HG03025 (cell line): ENCODE data around the gene SH3BP5.

Experiments
- ATAC-seq: cut with Tn5 transposase; IDR thresholded peaks from one replicate; pipeline ENCODE4 v1.9.1; 2021; ENCODE audit warnings: mild to moderate bottlenecking, moderate library complexity; ENCODE audit not compliant: unreplicated experiment, low FRiP score

SH3BP5 gene

DNA sequence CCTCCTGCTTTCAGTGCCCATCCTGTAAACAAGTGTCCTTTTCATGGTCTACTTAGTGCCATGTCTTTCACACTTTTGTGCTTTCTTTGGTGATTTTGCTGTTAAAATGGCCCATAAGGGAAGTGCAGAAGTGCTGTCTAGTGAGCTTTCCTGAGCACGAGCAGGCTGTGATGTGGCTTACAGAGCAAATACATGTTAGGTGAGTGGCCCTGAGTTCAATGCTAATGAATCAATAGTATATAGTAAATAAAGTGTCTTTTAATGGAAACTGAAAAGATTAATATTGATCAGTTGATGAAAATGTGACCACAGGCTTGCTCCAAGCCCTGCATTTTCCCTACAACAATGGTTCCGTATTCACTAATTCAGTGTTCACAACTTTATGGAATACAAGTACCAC is 5.7 kb downstream of the SH3BP5 start:
- no peak for ATAC-seq

GRCh38 chr3:15326037-15326436 is 6.3 kb downstream of the SH3BP5 start:
- no peak for ATAC-seq

GRCh38 chr3:15325228-15325627 is 7.2 kb downstream of the SH3BP5 start:
- no peak for ATAC-seq

DNA sequence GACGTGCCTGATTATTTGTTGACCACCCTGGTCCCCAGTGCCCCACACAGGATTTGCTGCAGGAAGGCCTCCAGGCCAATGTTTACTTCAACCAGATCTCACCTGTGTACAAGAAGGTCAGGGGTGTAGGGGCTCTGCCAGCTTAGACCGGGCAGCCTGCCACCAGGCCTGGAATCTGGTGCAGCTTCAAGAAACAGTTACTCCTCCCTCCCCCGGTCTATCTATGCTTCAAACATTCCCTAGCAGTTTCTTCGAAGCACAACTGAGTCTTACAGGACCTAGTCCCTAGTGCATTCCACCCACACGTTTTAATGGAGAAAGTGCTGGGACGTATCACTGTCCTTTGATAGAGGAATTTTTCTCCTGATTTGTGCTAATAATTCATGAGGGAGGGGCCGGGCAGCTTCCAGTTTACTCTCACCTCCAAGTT is 8.0 kb downstream of the SH3BP5 start:
- ATAC-seq, result no peak

DNA sequence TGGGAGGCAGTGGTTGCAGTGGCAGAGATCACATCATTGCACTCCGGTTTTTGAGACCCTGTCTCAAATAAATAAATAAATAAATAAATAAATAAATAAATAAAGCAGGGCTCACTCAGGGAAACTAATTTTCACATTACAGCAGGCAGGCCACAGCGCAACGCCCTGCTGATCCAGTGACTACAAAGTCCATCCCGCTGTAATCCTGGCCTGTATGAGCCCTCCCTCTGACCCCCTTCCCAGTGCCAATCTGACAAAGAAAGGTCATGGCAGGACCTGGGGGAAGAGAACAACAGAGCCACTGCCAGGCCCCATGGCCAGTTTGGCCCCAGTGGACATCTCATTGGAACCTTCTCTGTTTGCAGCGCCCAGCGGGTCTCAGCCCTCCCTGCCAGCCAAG is 9.3 kb downstream of the SH3BP5 start:
- ATAC-seq, result no peak

DNA sequence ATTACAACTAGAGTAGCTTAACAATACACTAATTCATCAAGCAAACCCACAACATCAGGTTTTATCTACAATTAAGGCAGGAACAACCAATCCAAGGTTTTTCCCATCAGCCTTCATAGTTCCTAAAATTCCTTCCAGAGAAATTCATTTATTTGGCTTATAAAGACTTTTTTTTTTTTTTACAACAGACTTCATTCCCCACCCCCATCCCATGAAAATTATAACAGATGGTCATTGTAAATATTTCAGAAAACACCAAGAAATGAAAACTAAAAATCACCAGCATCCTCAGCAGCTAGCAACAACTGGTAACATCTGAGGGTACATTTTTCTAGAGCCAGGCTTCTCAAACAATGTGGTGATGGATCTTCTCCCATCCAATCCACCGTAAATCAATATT is 11.0 kb downstream of the SH3BP5 start:
- ATAC-seq, result no peak

- no peak for ATAC-seq
Observed at GRCh38 chr3:15319575-15319974, 12.8 kb downstream of the SH3BP5 start.

GRCh38 chr3:15319136-15319535 is 13.2 kb downstream of the SH3BP5 start:
- no peak for ATAC-seq

GRCh38 chr3:15318661-15319060 is 13.7 kb downstream of the SH3BP5 start:
- ATAC-seq, result no peak

- ATAC-seq, result no peak
Observed at GRCh38 chr3:15316998-15317435, 15.4 kb downstream of the SH3BP5 start.

GRCh38 chr3:15315003-15315402 is 17.4 kb downstream of the SH3BP5 start:
- ATAC-seq, result no peak

DNA sequence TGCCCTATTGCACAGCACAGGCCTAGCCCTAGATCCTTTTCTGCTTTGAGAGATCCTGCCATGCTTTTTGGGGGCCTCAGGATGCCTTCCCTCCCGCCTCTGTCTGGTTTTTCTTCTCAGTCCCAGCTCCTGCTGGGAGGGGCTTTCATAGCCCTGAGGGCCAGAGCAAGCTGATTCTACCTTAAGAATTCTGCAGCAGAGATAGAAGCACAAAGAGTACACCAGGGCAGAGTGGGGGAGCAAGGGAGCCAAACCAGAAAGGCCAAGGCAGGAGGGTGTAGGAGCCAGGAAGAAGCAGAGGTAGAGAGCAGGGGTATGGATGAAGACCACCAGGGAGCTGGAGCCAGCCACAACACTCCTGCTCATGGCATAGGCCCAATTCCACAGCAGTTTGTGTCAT is 18.1 kb downstream of the SH3BP5 start:
- no peak for ATAC-seq

DNA sequence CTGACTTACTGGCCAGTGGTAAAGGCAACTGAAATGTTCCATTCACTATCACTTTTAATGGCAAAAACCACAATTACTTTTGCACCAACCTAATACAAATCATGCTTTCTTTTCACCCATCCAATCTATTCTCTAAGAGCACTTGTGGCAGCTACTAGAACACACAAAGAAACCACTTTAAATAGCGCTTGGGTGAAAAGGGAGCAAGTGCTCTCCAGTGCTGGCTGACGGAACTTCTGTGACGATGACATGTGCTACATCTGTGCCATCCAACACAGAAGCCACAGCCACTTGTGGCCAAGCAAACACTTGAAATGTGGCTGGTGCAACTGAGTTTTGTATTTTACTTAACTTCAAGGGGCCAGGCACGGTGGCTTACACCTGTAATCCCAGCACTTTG is 18.9 kb downstream of the SH3BP5 start:
- no peak for ATAC-seq

DNA sequence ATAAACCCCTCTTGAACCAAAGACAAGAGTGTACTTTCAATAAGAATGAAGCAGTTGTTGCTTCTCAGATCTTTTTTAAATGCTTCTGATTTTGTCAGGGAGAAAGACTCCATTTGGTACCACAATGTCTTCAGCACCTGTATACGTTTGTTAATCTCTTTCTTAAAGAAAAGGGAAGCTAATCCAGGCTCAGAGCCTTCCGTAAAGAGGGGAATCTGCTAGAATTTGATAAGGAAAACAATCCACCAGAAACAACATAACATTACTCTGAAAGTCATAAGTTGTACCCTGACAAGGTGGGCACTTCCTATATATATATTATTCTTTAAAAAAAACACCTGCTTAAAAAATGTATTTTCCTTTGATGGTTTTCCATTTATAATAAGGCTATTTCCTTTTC is 19.8 kb downstream of the SH3BP5 start:
- ATAC-seq, result no peak

DNA sequence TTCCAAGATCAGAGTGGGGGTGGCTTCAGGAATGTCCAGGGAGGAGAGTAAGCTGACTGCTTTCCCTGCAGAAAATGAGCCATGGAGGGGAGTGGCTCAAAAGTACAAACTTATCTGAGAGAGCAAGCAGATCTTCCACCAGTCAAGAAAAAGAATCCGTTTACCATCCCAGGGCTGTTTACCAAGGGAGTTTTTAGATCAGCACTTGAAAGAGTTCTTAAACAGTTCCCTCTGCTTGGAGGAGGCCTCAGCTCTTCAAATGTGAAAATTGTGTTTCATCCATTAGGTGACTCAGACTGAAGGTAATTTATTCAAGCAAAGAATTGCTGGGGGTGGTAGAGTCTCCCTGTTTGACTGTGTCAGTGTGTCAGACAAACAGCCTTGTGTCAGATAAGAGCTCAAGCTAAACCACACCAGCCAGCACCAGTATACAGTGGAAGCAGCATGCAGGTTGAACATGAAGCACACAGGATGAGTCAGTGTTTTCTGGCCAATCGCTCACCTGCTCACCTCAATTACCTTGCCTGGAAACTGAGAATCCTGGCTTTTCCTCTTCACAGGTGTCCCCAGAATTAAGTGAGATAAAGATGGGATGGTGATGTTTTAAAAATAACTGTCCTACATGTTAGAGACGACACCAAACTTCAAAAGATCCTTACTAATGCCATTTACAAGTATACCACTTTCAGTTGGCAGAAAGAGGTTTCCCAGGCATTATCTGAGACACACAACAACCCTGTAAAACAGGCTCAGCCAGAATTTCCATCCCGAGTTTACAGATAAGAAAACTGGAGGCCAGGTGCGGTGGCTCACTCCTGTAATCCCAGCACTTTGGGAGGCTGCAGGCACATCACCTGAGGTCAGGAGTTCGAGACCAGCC is 21.7 kb downstream of the SH3BP5 start:
- ATAC-seq, result no peak

DNA sequence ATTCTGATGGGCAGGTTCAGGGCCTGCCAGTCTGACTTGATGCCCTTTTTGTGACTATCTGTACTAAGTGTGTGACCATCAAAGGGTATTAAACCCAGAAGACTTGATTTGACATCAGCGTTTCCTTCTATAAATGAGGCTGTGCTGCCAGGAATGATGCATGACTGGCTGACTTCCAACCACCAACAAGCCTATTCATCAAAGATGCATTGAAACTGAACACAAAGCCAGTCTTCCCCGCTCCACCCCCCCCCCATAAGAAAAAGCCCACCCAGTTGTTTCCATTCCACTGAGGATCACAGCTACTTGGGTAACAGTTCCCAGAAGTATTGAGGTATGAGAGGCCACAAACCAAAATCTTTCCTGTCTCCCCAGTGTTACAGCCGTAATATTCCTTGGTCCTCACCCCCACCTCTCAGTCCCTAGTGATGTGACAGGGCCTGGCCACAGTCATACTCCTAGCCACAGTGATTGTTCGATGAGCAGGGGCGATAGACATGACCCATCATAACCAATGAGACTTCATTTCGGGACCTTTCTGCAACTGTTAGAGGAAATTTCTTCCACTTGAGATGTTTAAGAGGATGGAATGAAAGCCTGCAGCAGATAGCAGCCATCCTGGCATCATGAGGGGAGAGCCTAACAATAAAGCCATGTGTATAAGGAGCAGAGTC is 22.6 kb downstream of the SH3BP5 start:
- ATAC-seq, result no peak

- ATAC-seq, result no peak
Observed at GRCh38 chr3:15307580-15307979, 24.8 kb downstream of the SH3BP5 start.

DNA sequence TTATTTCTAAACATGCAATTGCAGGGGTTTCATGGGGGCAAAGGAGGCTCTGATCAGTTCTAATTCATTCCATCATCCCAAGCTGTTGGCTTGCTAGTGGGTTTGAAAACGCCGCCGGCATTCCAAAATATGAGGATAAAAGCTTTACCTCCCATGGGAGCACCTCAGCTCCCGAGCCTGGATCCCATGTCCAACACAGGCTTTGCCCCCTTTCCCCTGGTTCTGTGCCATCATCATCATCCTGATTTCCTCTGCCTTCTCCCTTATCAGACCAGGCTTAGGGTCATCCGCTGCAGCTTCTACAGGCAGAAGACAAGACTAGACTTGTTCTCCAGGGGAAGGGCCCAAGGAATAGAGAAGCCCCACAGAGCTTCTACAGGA is 25.4 kb downstream of the SH3BP5 start:
- no peak for ATAC-seq

DNA sequence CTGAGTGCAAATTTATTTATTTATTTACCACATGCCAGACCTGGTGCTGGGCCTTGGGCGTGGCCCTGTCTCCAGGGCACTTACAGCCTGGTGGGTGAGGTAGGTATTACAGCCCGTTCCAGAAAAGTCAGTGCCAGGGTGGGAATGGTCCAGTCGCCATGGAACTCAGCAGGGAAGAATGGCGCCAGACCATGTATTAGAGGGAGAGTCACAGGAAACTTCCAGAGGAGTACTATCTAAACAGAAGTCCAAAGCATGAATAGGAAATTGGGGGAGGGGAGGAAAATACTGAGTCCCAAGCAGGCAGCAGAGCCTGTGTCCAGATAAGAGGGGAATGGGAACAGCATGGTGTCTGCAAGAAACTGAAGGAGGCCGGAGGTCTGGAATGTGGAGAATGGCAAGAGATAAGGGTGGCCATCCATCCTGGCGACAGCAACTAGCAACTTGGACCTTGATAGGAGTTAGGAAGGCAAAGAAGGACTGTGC is 27.0 kb downstream of the SH3BP5 start:
- no peak for ATAC-seq

DNA sequence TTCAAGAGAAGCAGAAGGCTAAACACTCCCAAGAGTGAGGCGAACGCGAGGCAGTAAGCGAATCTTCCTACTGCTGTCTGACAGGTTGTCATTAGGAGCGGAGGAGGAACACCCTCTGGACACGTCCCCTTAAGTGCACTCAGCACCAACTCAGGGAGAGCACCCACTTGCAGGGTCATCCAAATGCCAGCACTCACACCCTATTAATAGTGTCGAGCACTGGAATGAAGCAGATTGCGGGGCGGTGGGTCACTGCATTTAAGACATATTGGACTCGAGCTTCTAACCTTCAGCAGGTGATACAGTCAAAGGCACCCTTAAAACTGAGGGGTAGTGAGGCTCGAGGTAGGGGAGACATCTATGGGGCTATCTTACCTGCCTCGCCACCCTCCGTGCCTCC is 28.7 kb downstream of the SH3BP5 start:
- ATAC-seq, result no peak

DNA sequence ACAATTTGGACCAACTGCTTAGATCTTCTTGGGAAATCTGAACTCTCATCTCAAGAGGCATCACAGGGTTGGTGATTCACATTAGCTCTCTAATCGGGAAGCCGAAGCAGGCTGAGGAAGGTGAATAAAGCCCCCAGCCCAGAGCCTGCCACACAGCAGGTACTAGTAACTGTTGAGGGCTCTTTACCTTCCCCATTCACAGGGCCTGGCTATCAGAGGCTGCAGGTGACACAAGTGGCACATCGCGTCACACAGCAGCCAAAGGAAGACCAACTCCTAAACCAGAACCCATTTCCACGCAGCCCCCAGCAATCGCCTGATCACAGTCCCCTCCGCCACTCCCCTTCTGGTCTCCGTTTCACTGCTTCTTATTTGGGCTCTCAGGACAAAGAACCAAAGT is 29.2 kb downstream of the SH3BP5 start:
- ATAC-seq, result no peak

- no peak for ATAC-seq
Observed at GRCh38 chr3:15301761-15302160, 30.6 kb downstream of the SH3BP5 start.
